Middle frontal gyrus (tissue), 1 donor: ENCODE data around the gene FRMD4A.
"Not testable (repeated sequence)": the region's sequence is repeated elsewhere in the genome, so short reads cannot be mapped to it uniquely, and the experiment has no call there.

Experiments used
- DNase-seq: peaks from one replicate; pipeline ENCODE4 v3.0.0-alpha.2; 2015; ENCODE audit warnings: low spot score; ENCODE audit errors: extremely low spot score

Gene FRMD4A

GRCh38 chr10:13920465-13920864, 410.3 kb downstream of the FRMD4A start:
- no peak for DNase-seq

- no peak for DNase-seq
Observed at GRCh38 chr10:13920031-13920430, 410.7 kb downstream of the FRMD4A start.

GRCh38 chr10:13917791-13918190, 412.9 kb downstream of the FRMD4A start:
- no peak for DNase-seq

GRCh38 chr10:13916384-13916947, 414.3 kb downstream of the FRMD4A start:
- no peak for DNase-seq

GRCh38 chr10:13915710-13916109, 415.0 kb downstream of the FRMD4A start:
- peak; percentile 56 for DNase-seq

GRCh38 chr10:13913897-13914296, 416.8 kb downstream of the FRMD4A start:
- DNase-seq: no peak

- DNase-seq: no peak
Observed at GRCh38 chr10:13911821-13912520, 418.8 kb downstream of the FRMD4A start.

- no peak for DNase-seq
Observed at GRCh38 chr10:13909516-13910258, 421.0 kb downstream of the FRMD4A start.

- DNase-seq: no peak
Observed at GRCh38 chr10:13908475-13908874, 422.2 kb downstream of the FRMD4A start.

- DNase-seq: no peak
Observed at GRCh38 chr10:13907570-13907969, 423.2 kb downstream of the FRMD4A start.

GRCh38 chr10:13905281-13905680, 425.4 kb downstream of the FRMD4A start:
- DNase-seq: no peak

GRCh38 chr10:13904064-13904463, 426.7 kb downstream of the FRMD4A start:
- DNase-seq: no peak

GRCh38 chr10:13902868-13903587, 427.7 kb downstream of the FRMD4A start:
- DNase-seq: no peak

GRCh38 chr10:13899941-13900340, 430.8 kb downstream of the FRMD4A start:
- no peak for DNase-seq

GRCh38 chr10:13896146-13896545, 434.6 kb downstream of the FRMD4A start:
- DNase-seq: not testable (repeated sequence)

- DNase-seq: no peak
Observed at GRCh38 chr10:13894412-13895093, 436.2 kb downstream of the FRMD4A start.

- DNase-seq: no peak
Observed at GRCh38 chr10:13893926-13894325, 436.8 kb downstream of the FRMD4A start.

- no peak for DNase-seq
Observed at GRCh38 chr10:13892871-13893270, 437.9 kb downstream of the FRMD4A start.

- DNase-seq: no peak
Observed at GRCh38 chr10:13892001-13892491, 438.7 kb downstream of the FRMD4A start.

GRCh38 chr10:13891128-13892000, 439.4 kb downstream of the FRMD4A start:
- DNase-seq: no peak
